ENCODE measurements around the gene CHMP2B.
"Not testable (repeated sequence)": the region's sequence is repeated elsewhere in the genome, so short reads cannot be mapped to it uniquely, and the experiment has no call there.

The CHMP2B gene

DNA sequence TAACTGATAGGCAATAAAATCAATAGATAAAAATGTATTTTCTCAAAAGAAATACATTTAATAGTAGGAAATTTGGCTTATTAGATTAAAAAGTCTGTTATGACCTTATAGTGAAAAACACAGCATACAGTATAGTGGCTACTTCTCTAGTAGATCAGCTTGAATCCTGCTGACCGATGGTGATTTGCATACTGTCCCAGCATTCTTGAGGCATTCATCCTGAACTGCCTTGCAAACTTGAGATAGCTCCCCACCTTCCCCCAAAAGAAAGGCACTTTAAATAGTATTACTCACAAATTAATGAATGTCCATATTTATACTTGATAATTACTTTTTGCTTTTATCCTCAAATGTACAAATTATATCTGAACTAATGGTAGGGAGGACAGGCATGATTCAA is 6.7 kb downstream of the CHMP2B start:
- no peak for DNase-seq (ENCODE audit: low spot score)

- DNase-seq (ENCODE audit: low spot score), result no peak
These were observed 9.0 kb downstream of the CHMP2B start for GRCh38 chr3:87236093-87236492.

GRCh38 chr3:87246662-87247429 is 19.7 kb downstream of the CHMP2B start:
- DNase-seq (ENCODE audit: low spot score), result peak; percentile 20

DNA sequence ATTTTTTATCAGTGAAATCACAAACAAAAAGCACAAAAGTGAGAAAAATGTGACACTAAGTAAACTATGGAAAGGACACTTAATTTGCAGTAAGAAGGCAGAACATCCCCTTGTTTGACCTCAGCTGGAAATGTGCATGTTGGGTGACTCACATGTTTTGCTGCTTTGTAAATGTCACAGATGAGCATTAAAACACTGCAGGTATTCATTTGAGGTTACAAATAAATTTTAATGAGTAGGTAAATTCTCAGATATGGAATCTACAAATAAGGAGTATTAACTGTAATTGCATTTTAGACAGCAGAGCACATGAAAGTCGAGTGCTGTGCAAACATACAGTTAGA is 20.3 kb downstream of the CHMP2B start:
- no peak for DNase-seq (ENCODE audit: low spot score)

DNA sequence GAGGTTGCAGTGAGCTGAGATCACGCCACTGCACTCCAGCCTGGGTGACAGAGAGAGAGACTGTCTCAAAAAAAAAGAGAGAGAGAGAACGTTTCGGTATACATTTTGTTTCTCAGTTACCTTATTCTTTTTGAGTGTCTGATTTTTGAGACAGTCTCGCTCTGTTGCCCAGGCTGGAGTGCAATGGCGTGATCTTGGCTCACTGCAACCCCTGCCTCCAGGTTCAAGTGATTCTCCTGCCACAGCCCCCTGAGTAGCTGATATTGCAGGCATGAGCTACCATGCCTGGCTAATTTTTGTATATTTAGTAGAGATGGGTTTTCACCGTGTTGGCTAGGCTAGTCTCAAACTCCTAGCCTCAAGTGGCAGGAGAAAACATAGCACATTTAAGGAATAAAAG is 21.1 kb downstream of the CHMP2B start:
- DNase-seq (ENCODE audit: low spot score), result not testable (repeated sequence)

- DNase-seq (ENCODE audit: low spot score), result no peak
These were observed 21.7 kb downstream of the CHMP2B start for GRCh38 chr3:87248831-87249230.

GRCh38 chr3:87250009-87250408 is 22.9 kb downstream of the CHMP2B start:
- DNase-seq (ENCODE audit: low spot score), result no peak

- peak; percentile 23 for DNase-seq (ENCODE audit: low spot score)
These were observed 33.2 kb downstream of the CHMP2B start for GRCh38 chr3:87260270-87260669.

DNA sequence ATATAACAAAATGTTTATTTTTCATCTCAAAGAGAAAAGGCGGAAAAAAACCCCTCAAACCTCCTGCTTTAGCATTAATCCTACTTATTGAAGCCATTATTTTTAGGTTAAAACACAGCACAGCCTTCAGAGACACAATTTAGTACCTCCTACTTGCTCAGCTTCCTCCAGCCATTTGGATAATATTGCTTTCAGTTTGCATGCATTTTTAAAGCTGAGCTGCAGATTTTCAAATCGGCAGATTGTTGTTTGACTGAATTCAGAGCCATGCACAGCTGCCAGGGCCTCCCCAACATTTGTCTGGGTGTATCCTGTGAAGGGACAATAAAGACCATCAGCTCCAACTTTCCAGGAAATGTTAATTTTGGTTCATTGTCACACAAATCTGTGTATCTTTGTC is 34.8 kb downstream of the CHMP2B start:
- no peak for DNase-seq (ENCODE audit: low spot score)

DNA sequence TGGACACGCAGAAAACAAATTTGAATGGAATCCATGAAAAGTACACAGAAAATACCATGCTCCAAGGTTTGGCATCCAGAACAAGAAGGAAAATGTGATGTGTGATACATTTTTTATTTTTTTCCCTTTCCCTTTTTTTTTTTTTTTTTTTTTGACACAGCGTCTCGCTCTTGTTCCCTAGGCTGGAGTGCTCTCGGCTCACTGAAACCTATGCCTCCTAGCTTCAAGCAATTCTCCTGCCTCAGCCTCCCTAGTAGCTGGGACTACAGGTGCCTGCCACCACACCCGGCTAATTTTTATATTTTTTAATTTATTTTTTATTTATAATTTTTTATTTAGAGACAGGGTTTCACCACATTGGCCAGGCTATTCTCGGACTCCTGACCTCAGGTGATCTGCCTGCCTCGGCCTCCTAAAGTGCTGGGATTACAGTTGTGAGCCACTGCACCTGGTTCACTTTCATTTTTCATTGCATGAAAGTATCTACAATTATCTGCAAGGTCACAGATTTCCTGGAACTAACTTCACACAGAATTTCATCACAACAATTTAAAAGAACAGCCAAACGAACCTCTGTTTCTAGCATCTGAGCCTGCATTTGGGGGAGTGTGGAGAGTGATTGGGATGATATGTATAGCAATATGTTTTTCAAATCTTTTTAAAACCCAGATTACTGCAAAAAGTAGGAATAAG is 41.0 kb downstream of the CHMP2B start:
- no peak for DNase-seq (ENCODE audit: low spot score)

DNA sequence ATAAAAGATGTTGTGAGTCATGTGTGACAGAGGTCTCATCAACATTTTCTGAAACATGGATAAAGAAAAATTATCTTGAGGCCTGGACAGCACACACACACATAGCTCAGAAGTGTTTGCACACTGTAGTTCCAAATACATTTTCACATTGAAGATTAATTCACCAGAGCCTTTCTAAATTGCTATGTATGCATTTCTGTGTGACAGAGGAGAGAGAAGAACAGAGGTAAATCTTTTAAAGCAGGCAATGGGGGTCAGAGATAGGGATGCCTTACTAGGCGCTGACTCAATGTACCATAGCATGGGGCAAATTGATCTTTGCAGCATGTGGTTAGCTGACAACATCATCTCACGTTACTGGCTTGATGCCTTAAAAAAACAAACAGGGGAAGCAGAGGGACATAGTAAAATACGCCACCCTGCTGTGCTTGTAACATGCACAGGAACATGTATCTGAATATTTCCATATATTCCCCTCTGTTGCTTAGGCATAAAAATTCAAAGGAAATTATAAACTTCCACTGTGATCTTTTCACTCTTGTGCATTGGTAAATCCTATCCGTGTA is 41.6 kb downstream of the CHMP2B start:
- no peak for DNase-seq (ENCODE audit: low spot score)

GRCh38 chr3:87269723-87270122 is 42.6 kb downstream of the CHMP2B start:
- DNase-seq (ENCODE audit: low spot score), result no peak

DNA sequence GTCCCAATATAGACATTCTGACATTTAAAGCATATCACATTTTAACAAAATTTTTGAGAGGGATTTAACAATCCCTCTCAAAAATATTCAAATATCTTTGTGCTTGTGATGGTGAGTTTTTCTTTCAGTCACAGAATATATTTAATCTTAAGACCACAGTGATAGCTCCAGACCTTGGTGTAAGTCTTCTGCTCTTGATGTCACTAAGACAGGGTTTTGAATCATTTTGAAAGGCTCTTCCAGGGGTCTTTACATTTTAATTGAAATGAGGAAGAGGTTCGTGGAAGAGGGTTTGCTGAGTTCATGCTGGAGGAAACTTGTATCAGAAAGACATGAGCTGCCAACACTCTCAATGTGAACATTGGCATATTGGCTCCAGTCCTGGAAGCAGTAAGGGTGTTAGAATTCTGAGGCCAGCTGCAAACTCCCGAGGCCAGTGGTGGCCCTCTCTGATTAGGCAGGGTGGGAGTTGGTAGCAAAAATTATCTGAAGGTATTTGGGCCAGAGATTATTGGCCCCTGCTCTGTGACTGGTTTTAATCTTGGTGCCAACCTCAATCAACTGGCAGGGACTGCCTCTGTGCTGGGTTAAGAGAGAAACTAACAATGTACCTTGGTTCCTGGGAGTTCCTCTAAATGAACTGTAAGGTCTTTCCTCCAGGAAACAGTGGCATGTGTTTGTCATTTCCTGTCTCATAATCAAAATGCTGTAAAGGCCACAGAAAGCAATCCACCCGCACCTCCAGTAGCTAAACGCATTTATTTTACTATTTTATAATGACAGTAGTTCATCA is 44.0 kb downstream of the CHMP2B start:
- DNase-seq (ENCODE audit: low spot score), result no peak

DNA sequence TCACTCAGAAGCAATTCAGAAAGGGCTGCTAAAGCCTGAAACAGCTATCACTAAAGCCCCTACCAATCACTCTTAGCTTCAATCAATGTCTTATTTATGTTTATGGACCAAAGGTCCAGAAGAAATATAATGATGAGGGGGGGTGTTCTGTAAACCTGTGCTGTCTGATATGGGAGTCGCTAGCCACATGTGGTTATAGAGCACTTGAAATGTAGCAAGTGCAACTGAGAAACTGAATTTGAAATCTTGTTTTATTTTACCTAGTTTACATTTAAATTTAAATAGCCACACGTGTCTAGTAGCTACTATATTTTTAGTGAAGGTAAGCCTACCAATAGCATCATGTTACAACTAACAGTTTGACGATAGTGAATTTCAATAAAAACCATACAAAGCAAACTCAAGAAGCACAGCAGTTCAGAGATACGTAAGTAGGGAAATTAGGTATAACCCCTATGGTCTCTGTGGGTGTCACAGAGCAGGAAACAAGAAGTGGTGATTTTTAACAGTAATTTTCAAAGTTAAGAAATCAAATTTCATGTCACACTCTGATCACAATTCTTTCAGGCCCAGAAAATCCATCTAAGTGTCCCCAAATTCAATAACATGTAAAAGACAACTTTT is 45.7 kb downstream of the CHMP2B start:
- no peak for DNase-seq (ENCODE audit: low spot score)

- no peak for DNase-seq (ENCODE audit: low spot score)
These were observed 49.4 kb downstream of the CHMP2B start, which contains the start of gene POU1F1 for GRCh38 chr3:87276484-87276883. Gene POU1F1 (minus strand): TSS chr3:87276584. CDS start chr3:87276462, 122 bp downstream.

DNA sequence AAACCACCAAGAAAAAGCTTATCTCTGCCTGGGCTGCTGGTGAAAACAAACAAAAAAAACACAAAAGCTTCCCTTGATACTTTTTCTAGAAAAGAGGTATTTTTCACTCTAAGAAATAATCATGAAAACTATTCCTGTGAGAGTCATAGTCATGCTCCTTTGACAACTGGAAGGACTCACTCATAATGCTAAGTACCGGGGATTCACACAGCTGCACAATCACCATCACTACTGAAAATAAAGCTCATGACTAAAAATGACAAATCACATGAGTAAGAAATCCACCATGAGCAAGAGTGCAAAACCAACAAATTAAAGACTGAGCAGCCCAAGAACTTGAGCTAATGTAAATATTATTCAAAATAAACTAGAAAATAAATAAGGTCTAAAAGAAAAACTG is 59.9 kb downstream of the CHMP2B start:
- no peak for DNase-seq (ENCODE audit: low spot score)

DNA sequence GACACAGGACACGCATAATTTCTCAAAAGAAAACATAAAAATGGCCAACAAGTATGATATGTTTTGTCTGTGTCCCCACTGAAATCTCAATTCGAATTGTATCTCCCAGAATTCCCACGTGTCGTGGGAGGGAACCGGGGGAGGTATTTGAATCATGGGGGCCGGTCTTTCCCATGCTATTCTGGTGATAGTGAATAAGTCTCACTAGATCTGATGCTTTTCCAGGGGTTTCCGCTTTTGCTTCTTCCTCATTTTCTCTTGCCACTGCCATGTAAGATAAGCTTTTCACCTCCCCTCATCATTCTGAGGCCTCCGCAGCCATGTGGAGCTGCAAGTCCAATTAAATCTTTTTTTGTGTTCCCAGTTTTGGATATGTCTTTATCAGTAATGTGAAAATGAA is 61.3 kb downstream of the CHMP2B start:
- no peak for DNase-seq (ENCODE audit: low spot score)

- peak; percentile 18 for DNase-seq (ENCODE audit: low spot score)
These were observed 71.1 kb downstream of the CHMP2B start for GRCh38 chr3:87298111-87298718.

DNA sequence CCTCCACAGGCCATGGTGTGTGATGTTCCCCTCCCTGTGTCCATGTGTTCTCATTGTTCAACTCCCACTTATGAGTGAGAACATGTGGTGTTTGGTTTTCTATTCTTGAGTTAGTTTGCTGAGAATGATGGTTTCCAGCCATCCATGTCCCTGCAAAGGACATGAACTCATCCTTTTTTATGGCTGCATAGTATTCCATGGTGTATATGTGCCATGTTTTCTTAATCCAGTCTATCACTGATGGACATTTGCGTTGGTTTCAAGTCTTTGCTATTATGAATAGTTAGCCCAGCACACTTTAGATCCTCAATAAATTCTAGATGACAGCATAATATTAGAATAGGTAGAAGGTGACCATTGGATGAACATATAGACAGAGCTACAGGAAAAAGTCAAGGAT is 77.9 kb downstream of the CHMP2B start:
- DNase-seq (ENCODE audit: low spot score), result not testable (repeated sequence)

Measured in putamen (tissue), 1 donor.